Measurements from ENCODE around the gene JPH2.

Gene JPH2

GRCh38 chr20:44186674-44187053 is 324 bp downstream of the JPH2 start:
- DNase-seq, result no peak

- DNase-seq, result no peak
Observed at GRCh38 chr20:44186201-44186600, 787 bp downstream of the JPH2 start.

DNA sequence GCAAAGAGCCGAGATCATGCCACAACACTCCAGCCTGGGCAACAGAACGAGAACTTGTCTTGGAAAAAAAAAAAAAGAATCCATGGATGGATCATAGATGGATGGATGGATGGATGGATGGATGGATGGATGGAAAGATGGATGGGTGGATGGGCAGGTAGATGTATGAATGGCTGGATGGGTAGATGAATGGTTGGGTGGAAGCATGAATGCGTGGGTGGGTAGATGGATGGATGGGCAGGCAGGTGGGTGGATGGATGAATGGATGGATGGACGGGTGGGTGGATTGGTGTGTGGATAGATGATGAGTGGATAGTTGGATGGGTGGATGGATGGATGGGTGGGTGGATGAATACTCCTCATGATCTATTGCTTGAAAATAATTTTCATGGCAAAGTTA is 1.4 kb downstream of the JPH2 start:
- no peak for DNase-seq

DNA sequence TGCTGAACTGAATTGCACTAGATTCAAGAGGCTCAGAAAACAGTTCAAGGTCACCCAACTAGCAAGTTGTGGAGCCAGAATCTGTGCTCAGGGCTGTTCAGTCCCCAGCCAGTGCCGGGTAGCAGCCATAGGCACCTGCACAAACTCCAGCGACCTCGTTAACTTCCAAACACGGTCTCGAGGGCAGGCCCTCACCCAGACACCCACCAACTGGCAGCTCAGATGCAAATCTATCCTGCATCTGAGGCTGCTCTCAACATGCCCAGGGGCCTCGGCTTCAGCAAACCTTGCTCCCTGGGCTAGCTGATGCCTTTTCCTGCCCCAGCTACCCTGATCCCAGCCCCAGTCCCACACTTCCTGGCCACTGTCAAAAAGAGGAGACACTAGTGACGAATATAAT is 3.7 kb downstream of the JPH2 start:
- no peak for DNase-seq

- no peak for DNase-seq
Observed at GRCh38 chr20:44182863-44183262, 4.1 kb downstream of the JPH2 start.

- no peak for DNase-seq
Observed at GRCh38 chr20:44182135-44182765, 4.7 kb downstream of the JPH2 start.

- no peak for DNase-seq
Observed at GRCh38 chr20:44181611-44182010, 5.4 kb downstream of the JPH2 start.

DNA sequence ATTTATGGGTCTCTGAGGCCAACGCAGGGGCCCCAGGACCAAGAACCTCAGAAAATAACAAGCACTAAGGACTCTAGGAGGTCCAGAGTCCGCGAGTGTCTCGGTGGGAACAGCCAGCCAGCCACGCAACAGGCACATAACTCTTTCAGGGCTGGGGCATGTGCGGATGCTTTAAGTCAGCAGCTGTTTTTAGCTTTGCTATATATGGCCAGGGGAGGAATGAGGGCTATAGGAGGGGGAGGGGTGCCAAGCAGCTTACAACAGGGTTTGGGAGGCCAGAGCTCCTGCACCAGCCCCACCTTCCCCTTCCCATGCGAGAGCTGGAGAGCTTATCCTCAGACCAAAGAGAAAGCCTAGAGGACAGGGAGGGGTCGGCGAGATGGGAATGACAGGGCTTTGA is 6.2 kb downstream of the JPH2 start:
- no peak for DNase-seq

- no peak for DNase-seq
Observed at GRCh38 chr20:44176833-44177534, 10.0 kb downstream of the JPH2 start.

GRCh38 chr20:44174996-44175765 is 11.8 kb downstream of the JPH2 start:
- no peak for DNase-seq

DNA sequence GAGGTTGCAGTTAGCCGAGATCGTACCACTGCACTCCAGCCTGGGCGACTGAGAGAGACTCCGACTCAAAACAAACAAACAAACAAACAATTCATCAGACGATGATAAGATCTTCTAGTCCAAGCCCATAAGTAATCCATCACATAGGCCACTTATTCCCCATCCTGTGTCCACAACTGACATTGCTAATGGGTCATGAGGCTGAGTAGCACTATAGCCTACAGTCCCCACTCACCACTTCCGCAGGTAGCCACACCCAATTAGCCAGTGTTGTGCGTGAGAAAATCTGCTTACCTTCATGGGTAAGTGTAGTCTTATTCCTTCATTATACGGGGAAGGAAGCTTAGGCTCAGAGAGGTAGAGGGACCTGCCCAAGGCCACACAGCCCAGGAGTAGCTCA is 13.1 kb downstream of the JPH2 start:
- DNase-seq, result no peak

- no peak for DNase-seq
Observed at GRCh38 chr20:44173116-44173515, 13.9 kb downstream of the JPH2 start.

GRCh38 chr20:44172572-44172950 is 14.4 kb downstream of the JPH2 start:
- no peak for DNase-seq

GRCh38 chr20:44171775-44172571 is 15.0 kb downstream of the JPH2 start:
- no peak for DNase-seq

GRCh38 chr20:44170816-44171410 is 16.1 kb downstream of the JPH2 start:
- no peak for DNase-seq

DNA sequence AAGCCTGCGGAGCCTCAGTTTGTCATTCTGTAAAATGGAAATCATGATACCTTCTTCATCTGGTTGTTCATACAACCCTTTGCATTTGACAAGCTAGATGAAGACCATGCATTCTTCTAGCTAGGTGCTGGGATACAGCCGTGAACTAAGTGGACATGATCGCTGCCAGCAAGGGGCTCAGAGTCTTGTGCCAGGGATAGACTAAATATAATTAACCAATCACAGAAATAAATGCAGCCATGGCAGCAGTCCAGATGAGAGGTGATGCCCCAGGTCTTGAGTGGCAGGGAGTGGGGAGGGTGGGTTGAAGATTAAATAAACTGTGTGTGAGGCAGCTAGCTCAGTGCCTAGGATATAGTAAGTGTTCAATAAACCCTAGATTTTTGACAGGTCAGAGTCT is 19.3 kb downstream of the JPH2 start:
- no peak for DNase-seq

DNA sequence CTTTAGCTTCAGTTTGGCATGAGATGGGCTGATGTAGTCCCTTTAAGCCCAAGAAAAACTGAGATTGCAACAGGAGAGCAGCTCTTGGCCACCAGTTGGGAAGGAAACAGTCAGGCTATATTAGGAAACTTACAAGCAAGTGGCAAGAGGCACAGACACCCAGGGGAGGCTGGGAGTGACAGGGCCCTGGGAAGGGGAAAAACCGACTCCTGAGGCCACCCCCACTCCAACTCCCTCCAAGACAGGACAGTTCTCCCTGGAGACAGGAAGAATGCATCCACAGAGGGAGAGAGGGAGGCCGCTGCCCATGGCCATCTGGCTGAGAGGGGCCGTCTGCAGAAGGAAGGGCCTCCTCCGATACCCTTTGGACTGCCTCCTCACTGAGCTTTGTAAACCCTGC is 20.5 kb downstream of the JPH2 start:
- DNase-seq, result no peak

DNA sequence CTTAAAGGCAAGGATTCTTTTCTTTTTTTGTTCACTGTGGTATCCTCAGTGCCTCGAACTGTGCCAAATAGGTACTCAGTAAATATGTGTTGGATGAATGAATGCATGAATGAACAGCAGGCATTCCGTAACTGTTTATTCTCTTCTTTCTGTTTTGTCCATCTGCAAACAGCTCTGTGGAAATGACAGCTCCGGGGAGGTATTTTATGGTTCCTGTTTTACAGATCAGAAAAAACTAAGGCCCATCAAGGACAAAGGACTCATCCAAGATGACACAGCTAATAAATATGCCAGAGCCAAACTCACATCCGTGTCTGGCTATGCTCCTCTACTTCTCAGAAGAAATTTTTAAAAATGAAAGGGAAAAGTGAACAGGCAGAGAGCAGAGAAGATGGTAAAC is 21.0 kb downstream of the JPH2 start:
- DNase-seq, result no peak

DNA sequence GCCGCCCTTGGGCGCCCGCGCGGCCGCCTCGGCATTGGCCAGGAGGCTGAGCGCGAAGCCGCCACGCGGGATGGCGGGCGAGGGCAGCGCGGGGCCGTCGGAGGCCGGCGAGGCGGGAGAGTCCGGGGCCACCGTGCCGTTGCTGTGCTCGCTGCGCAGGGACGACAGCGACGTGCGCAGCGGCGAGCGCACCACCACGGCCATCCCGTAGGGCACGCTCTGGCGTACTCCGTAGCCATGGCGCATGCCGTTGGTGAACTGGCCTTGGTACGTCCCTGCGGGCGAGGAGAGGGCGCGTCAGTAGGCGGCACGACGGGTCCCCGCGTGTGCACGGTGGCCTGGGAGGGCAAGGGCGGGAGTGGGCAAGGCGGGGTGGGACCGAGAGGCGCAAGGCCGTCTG is 26.9 kb downstream of the JPH2 start:
- no peak for DNase-seq

GRCh38 chr20:44159711-44160110 is 27.3 kb downstream of the JPH2 start:
- DNase-seq, result no peak

- DNase-seq, result no peak
Observed at GRCh38 chr20:44159125-44159524, 27.9 kb downstream of the JPH2 start.

DNA sequence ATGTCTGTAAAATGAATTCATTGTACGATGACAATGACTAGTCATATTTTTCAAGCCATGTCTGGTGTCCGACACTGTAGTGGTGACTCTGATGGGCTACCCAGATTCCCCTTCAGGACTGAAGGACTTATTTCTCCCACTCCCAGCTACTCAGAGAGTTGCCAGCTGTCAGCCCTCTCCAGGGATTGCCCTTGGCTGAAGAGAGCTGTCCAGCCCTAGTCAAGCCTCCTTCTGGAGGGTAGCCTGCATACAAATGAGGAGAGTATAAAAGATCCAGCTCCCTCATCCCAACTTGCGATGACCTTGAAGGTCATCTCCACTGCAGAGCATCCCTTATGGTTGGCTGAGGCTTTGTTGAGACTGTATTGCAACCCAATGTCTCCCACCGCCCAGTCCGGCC is 29.9 kb downstream of the JPH2 start:
- no peak for DNase-seq

GRCh38 chr20:44154521-44155001 is 32.4 kb downstream of the JPH2 start:
- DNase-seq, result no peak

Measured in activated CD4-positive, alpha-beta T cell treated with anti-CD3 and anti-CD28 coated beads, Interleukin-2, amount 50 U/mL, for 1 hour (primary cell).